Activated CD4-positive, alpha-beta T cell treated with anti-CD3 and anti-CD28 coated beads, Interleukin-10, Interleukin-2, amounts not matched to agents 100 ng/mL and 50 ng/mL, durations not matched to agents 16 hours and 8 hours (primary cell): Measurements from ENCODE around the gene SOWAHC.
"Not testable (repeated sequence)": the region's sequence is repeated elsewhere in the genome, so short reads cannot be mapped to it uniquely, and the experiment has no call there.

Experiments used
- DNase-seq: peaks from one replicate; pipeline ENCODE4 v3.0.0-alpha.2; 2020

The SOWAHC gene

DNA sequence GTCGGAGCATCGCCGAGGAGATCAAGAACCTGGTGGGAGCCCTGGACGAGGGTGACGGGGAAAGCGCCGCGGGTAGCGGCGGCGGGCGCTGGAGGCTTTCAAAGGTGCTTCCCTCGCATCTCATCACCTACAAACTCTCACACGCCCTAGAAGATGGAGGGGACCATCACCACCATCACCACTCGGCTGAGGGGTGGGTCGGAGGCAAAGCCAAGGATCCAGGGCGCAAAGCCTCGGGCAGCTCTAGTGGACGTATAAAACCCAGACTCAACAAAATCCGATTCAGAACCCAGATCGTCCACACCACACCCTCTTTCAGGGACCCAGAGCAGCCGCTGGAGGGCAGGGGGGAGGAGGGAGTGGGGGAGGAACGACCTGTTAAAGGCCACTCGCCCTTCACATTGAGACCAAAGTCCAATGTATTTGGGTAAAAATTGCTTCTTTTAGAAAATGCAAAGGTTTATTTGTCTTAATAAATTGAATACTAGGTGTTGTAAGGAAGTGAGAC lies 1.5 kb downstream of the SOWAHC start:
- DNase-seq = no peak

GRCh38 chr2:109616184-109616583 lies 2.0 kb downstream of the SOWAHC start:
- DNase-seq = no peak

- DNase-seq = no peak
Observed at GRCh38 chr2:109619032-109619615, 5.0 kb downstream of the SOWAHC start.

DNA sequence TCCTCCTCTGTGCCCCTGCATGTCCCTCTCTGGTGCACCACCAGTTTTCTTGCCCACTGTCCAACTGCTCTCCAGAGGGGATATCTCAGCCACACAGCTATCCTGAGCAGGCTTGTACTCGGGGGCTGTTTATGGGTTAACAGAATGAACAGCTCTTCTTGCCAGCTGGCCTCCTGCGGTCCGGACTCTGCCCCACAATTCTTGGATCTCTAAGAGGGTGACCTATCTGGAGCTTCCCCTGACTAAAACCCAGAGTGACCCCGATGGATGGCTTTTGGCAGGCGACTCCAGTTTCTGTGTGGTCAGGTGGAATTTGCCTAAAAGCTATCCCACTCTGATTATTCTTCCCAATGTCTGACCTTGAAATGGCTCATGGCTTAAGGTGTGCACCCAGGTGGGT lies 9.1 kb downstream of the SOWAHC start:
- DNase-seq = no peak

GRCh38 chr2:109623923-109624322 lies 9.8 kb downstream of the SOWAHC start:
- DNase-seq = no peak

- DNase-seq = peak; percentile 7
Observed at GRCh38 chr2:109624339-109624738, 10.2 kb downstream of the SOWAHC start.

DNA sequence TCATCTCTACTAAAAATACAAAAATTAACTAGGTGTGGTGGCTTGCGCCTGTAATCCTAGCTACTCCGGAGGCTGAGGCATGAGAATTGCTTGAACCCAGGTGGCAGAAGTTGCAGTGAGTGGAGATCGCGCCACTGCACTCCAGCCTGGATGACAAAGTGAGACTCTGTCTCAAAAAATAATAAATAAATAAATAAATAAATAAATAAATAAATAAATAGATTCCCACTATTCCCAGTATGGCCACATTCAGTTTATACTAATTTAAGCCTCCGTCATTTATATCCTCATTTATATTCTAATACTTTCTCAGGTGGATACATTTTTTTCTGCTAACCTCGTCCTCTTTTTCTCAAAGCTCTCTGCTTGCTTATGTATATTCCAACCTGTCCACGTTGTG lies 14.2 kb downstream of the SOWAHC start:
- DNase-seq = not testable (repeated sequence)

GRCh38 chr2:109629867-109630266 lies 15.7 kb downstream of the SOWAHC start:
- DNase-seq = no peak

- no peak for DNase-seq
Observed at GRCh38 chr2:109630441-109631430, 16.6 kb downstream of the SOWAHC start.

GRCh38 chr2:109631741-109632140 lies 17.6 kb downstream of the SOWAHC start:
- no peak for DNase-seq

DNA sequence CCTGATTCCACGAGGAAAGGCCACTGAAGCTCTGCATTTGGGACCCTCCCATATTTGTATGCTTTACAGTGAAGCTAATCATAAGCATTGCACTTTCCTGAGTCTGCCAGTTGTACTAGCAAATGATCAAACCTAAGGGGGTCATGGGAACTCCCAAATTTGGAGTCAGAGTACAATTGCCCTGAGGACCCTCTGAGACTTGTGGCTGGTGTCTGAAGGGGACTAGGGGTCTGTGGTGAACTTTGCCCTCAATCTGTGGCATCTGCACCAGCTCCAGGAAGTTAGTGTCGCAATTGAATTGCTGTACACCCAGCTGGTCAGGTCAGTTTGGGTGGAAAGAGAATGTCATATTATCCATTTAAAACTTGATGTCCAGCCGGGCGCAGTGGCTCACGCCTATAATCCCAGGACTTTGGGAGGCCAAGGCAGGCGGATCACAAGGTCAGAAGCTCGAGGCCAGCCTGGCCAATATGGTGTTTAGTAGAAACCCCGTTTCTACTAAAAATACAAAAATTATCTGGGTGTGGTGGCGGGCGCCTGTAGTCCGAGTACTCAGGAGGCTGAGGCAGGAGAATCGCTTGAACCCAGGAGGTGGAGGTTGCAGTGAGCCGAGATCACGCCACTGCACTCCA lies 18.1 kb downstream of the SOWAHC start:
- DNase-seq = no peak

GRCh38 chr2:109633284-109633961 lies 19.3 kb downstream of the SOWAHC start:
- no peak for DNase-seq

- DNase-seq = no peak
Observed at GRCh38 chr2:109635426-109636304, 21.5 kb downstream of the SOWAHC start.

DNA sequence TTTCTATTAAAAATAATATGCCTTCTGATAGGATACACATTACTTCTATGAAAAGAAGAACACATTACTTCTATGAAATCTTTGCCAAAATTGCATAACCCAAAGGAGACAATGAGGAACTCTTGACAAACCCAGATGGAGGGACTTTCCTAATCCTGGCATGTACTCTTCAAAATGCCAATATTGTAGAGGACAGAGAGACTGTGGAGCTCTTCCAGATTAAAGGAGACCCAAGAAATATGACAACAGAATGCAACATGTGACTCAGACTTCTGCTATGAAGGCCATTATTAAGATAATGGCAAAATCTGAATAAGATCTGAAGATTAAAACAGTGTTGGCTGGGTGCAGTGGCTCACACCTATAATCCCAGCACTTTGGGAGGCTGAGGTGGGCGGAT lies 22.2 kb downstream of the SOWAHC start:
- no peak for DNase-seq

GRCh38 chr2:109637749-109638570 lies 23.8 kb downstream of the SOWAHC start:
- DNase-seq = peak; percentile 53

- DNase-seq = peak; percentile 49
Observed at GRCh38 chr2:109638795-109639194, 24.6 kb downstream of the SOWAHC start.

GRCh38 chr2:109640000-109640399 lies 25.8 kb downstream of the SOWAHC start:
- not testable (repeated sequence) for DNase-seq

DNA sequence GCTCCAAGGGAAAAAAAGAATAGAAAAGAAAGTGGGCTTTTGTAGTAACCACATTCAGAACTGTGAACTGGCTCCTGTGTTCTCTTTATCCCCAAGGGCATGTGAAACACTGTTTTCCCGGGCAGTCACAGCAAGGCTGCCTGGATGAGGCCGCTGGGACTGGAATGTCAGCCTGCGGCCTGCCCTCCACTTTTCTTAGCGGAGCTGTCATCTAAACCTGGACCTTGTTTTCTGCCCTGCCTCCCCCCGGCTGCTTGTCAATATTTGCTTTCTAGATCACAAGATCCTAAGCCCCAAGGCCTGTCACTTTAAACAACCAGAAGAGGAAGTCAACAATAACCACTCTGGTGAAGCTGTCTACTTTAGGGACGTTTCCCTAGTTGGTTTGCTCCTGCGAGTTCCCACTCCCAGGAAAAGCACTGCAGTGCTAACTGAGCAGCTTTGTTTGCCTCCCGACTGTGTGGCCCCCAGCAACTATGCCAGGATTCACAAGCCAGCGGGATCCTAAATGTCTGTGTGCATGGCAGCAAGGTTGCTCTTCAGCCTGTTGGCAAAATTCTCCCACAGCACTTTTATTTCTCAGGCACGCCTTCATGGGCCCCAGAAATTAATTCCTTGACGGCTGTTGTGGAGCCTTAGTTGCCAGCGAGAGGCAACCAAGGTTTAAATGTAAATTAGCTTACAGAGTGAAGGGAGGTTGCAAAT lies 30.6 kb downstream of the SOWAHC start:
- no peak for DNase-seq

DNA sequence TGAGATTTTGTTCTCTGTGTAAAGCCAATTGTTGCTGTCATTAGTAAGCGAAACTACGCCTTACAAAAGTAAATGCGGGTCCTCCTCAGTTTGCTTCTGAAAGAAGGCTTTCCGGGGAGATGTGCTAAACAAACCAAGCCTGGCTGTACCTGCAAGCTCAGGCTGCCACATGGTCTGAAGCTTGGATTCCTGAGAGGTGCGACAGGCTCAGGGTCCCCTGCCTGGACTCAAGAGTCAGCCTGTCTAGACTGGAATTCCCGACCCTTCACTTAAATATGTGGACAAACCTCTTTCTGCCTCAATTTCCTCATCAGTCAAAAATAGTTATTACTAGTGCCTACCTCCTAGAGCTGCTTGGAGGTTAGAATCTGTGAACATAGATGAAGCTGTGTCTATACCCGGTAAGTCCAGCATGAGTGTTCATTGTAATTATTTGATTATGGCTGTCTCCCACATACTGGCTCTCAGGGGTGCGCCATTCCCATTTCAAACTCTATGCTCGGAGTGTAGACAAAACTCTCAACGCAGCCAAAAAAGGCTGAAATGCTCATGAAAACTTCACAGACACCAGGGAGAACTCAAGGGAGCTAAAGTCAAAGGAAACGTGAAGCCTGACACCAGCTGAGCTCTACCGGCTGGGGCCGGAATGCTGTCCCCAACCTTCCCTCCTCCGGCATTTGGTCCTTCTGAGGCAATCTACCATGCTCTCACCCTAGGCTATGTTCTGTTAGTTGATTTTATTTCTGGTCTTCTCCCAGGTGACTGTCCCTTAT lies 31.4 kb downstream of the SOWAHC start:
- no peak for DNase-seq

GRCh38 chr2:109646961-109647360 lies 32.8 kb downstream of the SOWAHC start:
- DNase-seq = no peak
